GM12878 (cell line): ENCODE results near the gene ATXN1. TPM values are rescaled to one million over a fixed set of nuclear protein-coding genes. Genes with fewer than 3 reads are reported as not detected.

Source experiments
- ATAC-seq: fragments of 200-7000 bp; cut with Tn5 transposase; 3 replicates; pipeline ENCODE4 v1.9.1; 2020; ENCODE audit warnings: mild to moderate bottlenecking, moderate library complexity
- BruUV-seq: library from RNA; stranded (reverse); fragments of 400-500 nt; replicated peaks from 2 replicates; lab custom pipeline; 2021; lab: Mats Ljungman, UMichigan
- CTCF ChIA-PET: fragments of 300-600 bp; sonication (Branson Sonifier 250); formaldehyde crosslinking; extraction: SDS; loops from one replicate; lab custom pipeline; 2021; ENCODE audit warnings: inconsistent platforms; lab: Yijun Ruan, JAX
- POLR2A ChIA-PET: fragments of 350-600 bp; formaldehyde crosslinking; extraction: SDS; loops from one replicate; lab custom pipeline; 2021; ENCODE audit warnings: inconsistent platforms; lab: Charles Lee
- RAD21 ChIA-PET: fragments of 300-600 bp; sonication (Branson Sonifier 250); formaldehyde crosslinking; loops from one replicate; lab custom pipeline; 2023; ENCODE audit warnings: antibody characterized with exemption; ENCODE audit not compliant: unreplicated experiment; lab: Charles Lee
- SMC1A ChIA-PET: fragments of 300-600 bp; sonication (Branson Sonifier 250); formaldehyde crosslinking; loops from one replicate; lab custom pipeline; 2023; ENCODE audit not compliant: unreplicated experiment, uncharacterized antibody; lab: Charles Lee
- DNase-seq: peaks from one replicate; pipeline ENCODE4 v3.0.0-alpha.2; 2011; ENCODE audit warnings: low read depth, low spot score
- FAIRE-seq: peaks from 3 replicates; lab custom pipeline; 2011; peaks lifted over from hg19 to GRCh38; lab: Jason Lieb, UNC
- H2AFZ ChIP-seq: 2 replicates; pipeline ENCODE4 v1.6.0; 2011; ENCODE audit warnings: low read depth, low read length, control low read depth; ENCODE audit not compliant: control insufficient read depth
- H3K27ac ChIP-seq: 2 replicates; pipeline ENCODE4 v1.5.1; 2011; ENCODE audit warnings: control low read depth; ENCODE audit not compliant: control insufficient read depth, insufficient read depth
- H3K27me3 ChIP-seq, 2 experiments: replicated peaks in 1 of 2; 2 replicates each; pipeline versions ENCODE4 v1.6.0 to v1.6.1; 2011; ENCODE audit warnings: low read length in 1 of 2; ENCODE audit not compliant: control insufficient read depth in 2 of 2, insufficient read depth in 2 of 2
- H3K36me3 ChIP-seq, 2 experiments: 2 replicates each; pipeline ENCODE4 v1.5.1; 2011; ENCODE audit warnings: low read length in 1 of 2; ENCODE audit not compliant: control insufficient read depth in 2 of 2, insufficient read depth in 2 of 2
- H3K4me1 ChIP-seq: 2 replicates; pipeline ENCODE4 v1.6.1; 2011; ENCODE audit warnings: mild to moderate bottlenecking, low read length, moderate library complexity, mixed read lengths; ENCODE audit not compliant: control insufficient read depth, insufficient read depth
- H3K4me2 ChIP-seq: 2 replicates; pipeline ENCODE4 v1.6.0; 2011; ENCODE audit warnings: control low read depth; ENCODE audit not compliant: control insufficient read depth, insufficient read depth
- H3K4me3 ChIP-seq: fragments of 200-600 bp; sonication (generic); 2 replicates; pipeline ENCODE4 v1.5.1; 2016
- H3K79me2 ChIP-seq: 2 replicates; pipeline ENCODE4 v1.6.0; 2011; ENCODE audit warnings: low read length; ENCODE audit not compliant: control insufficient read depth, insufficient read depth
- H3K9ac ChIP-seq: 2 replicates; pipeline ENCODE4 v1.8.0; 2011; ENCODE audit warnings: low read length, control low read depth, mixed read lengths; ENCODE audit not compliant: control insufficient read depth, insufficient read depth
- H3K9me3 ChIP-seq: replicated peaks from 3 replicates; pipeline ENCODE4 v1.5.1; 2011; ENCODE audit warnings: mild to moderate bottlenecking, low read length; ENCODE audit not compliant: control insufficient read depth, insufficient read depth
- H4K20me1 ChIP-seq: 2 replicates; pipeline ENCODE4 v1.6.0; 2011; ENCODE audit not compliant: control insufficient read depth, insufficient read depth
- ESRRA ChIP-seq: IDR thresholded peaks from 2 replicates; pipeline ENCODE4 v1.6.1; 2012; ENCODE audit warnings: mild to moderate bottlenecking, low read length, improper control_type of control experiment
- FOS ChIP-seq: IDR thresholded peaks from 3 replicates; pipeline ENCODE4 v1.6.1; 2011; ENCODE audit warnings: borderline replicate concordance; ENCODE audit not compliant: insufficient read length; ENCODE audit errors: extremely low read depth
- NFIC ChIP-seq: IDR thresholded peaks from 2 replicates; pipeline ENCODE4 v1.6.1; 2012; ENCODE audit warnings: low read depth, mild to moderate bottlenecking, inconsistent platforms, low read length, moderate library complexity
- NR2F1 ChIP-seq: fragments of 450-650 bp; conservative IDR thresholded peaks from 2 replicates; pipeline ENCODE4 v1.6.1; 2017; ENCODE audit warnings: mild to moderate bottlenecking
- RELA ChIP-seq: fragments of 450-650 bp; IDR thresholded peaks from 2 replicates; pipeline ENCODE4 v1.8.0; 2014; ENCODE audit warnings: borderline replicate concordance; ENCODE audit not compliant: partially characterized antibody
- SIN3A ChIP-seq: IDR thresholded peaks from 2 replicates; pipeline ENCODE4 v1.6.1; 2012; ENCODE audit warnings: low read depth, low read length, improper control_type of control experiment
- WGBS: methylation state at CpG from one replicate; pipeline ENCODE4 v1.1.6; 2016; ENCODE audit warnings: low lambda C conversion rate; ENCODE audit not compliant: insufficient replicate concordance, insufficient coverage; ENCODE audit errors: missing lambda C conversion rate; 5-methylcytosine and 5-hydroxymethylcytosine counted together
- in situ Hi-C: fragments of 300-500 bp; cut with MboI; formaldehyde crosslinking; loops from 9 replicates; pipeline ENCODE4 v1.14.3; 2018; ENCODE audit warnings: mixed read lengths
- intact Hi-C: fragments of 100-400 bp; cut with micrococcal nuclease; formaldehyde crosslinking; loops from one replicate; pipeline ENCODE4 v1.14.2; 2022; ENCODE audit not compliant: unreplicated experiment
- polyA plus RNA-seq, 11 experiments: library from polyadenylated mRNA; depleted of rRNA in 4 of 11; unstranded in 6 of 11; stranded (reverse) in 5 of 11; fragments of >200 nt; fragmentation: Nextera tagmentation in 4 of 11; fragmentation: Illumina TruSeq in 1 of 11; extraction: Ambion mirVana in 4 of 11; extraction: Trizol in 1 of 11; gene quantifications; 1 replicate in 1 of 11; 2 replicates in 10 of 11; pipeline versions ENCODE4 v1.2.1 to v1.2.3, GENCODE V29; 2011 to 2016; ENCODE audit warnings: inconsistent platforms in 2 of 11, missing spikeins in 2 of 11, low read depth in 1 of 11
- total RNA-seq, 4 experiments: library from RNA; depleted of rRNA in 3 of 4; stranded (reverse); fragments of >200 nt in 3 of 4; fragmentation: Illumina TruSeq in 1 of 4; extraction: Trizol in 1 of 4; gene quantifications; 2 replicates each; pipeline versions ENCODE4 v1.2.1 to v1.2.3, GENCODE V29; 2013 to 2021
- TF ChIP-seq, protein P1 (sequence below): IDR thresholded peaks from 2 replicates; pipeline ENCODE4 v1.6.1; 2011; ENCODE audit warnings: borderline replicate concordance, low read depth, mild to moderate bottlenecking, moderate library complexity, mixed read lengths, low read length; ENCODE audit not compliant: insufficient read depth; ENCODE audit errors: extremely low read length
- TF ChIP-seq, protein P2 (sequence below): IDR thresholded peaks from 2 replicates; pipeline ENCODE4 v1.6.1; 2011; ENCODE audit warnings: low read depth, low read length, improper control_type of control experiment, borderline replicate concordance
- TF ChIP-seq, protein P3 (sequence below): fragments of 450-650 bp; IDR thresholded peaks from 2 replicates; pipeline ENCODE4 v1.6.1; 2016; ENCODE audit warnings: mild to moderate bottlenecking, moderate library complexity, borderline replicate concordance
- TF ChIP-seq, protein P4 (sequence below): fragments of 450-650 bp; IDR thresholded peaks from 2 replicates; pipeline ENCODE4 v1.6.1; 2017; ENCODE audit warnings: mild to moderate bottlenecking, moderate library complexity
- TF ChIP-seq, protein P5 (sequence below): fragments of 450-650 bp; IDR thresholded peaks from 2 replicates; pipeline ENCODE4 v1.6.1; 2017; ENCODE audit warnings: borderline replicate concordance

The ATXN1 gene
- total and polyA plus RNA-seq, 10 of the 15 experiments (the other 5 are each of a cell fraction or from before 2014, with no cell fraction given): 12.2 to 51.2 (median 20.5) TPM

DNA sequence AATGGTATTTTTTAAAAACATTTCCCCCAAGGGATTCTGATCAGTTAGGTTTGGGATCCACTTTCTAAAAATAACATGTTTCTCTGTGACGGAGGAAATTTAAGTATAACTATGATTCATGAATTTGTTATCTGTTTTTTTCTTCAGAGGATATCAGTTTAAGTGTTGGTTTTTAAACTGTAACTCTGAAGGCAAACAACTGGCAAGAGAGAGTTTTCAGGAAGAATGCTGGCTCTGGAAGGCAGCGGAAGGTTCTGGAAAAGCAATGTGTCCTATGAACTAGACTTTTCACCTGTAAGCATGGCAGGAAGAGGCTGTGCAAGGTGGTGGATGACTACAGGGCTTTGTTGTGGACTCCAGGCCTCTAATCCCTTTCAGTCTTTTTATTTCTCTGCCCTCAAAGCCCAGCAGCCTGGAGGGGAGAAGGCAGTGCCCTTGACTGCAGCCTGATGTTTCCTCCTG lies 369.8 kb downstream of the ATXN1 start:
- BruUV-seq: no TSS peak
- H3K9me3 ChIP-seq: no peaks in the 10 kb centered on the region
- DNase-seq (no peak), ATAC-seq (no peak; the same call in 2 of the 3 replicates), FAIRE-seq (no peak)
- no peak overlapping the region for H3K27ac ChIP-seq
- in situ Hi-C loops: no loop called here
- no peak overlapping the region for H2AFZ ChIP-seq
- H3K79me2 ChIP-seq: no peaks in the 10 kb centered on the region; the same call in 1 of the 2 replicates
- no peaks in the 10 kb centered on the region for H3K27me3 ChIP-seq
- ChIA-PET RAD21 (interaction anchor here (0.5 to 1.0 kb wide), 2 partner anchors 42 to 763 kb away, joined by 3 read pairs; no protein-coding TSS in a partner anchor), CTCF (interaction anchor here (0.6 to 1.4 kb wide), 3 partner anchors 9 to 119 kb away, joined by 3 to 4 read pairs (median 4); no protein-coding TSS in a partner anchor), SMC1A (interaction anchor here (1.7 to 1.8 kb wide), 2 partner anchors 16 to 17 kb away, joined by 3 to 5 read pairs; no protein-coding TSS in a partner anchor), POLR2A (no interaction called here)
- H3K4me3 ChIP-seq: no peak overlapping the region
- H4K20me1 ChIP-seq: no peaks in the 10 kb centered on the region
- H3K4me2 ChIP-seq: no peak overlapping the region
- intact Hi-C loops: no loop called here
- H3K9ac ChIP-seq: no peak overlapping the region
- peaks cover 4 to 5% of the 10 kb centered on the region in 2 experiments; a peak in 3 of 4 replicates for H3K36me3 ChIP-seq
- H3K4me1 ChIP-seq: no peaks in the 10 kb centered on the region
- WGBS: 74% methylated on average over 2 of the region's 2 CpGs
- no peak for TF ChIP-seq NR2F1
- no peak for TF ChIP-seq SIN3A
- no peak for TF ChIP-seq FOS
- TF ChIP-seq ESRRA: no peak
- no peak for TF ChIP-seq RELA
- TF ChIP-seq, protein P1, sequence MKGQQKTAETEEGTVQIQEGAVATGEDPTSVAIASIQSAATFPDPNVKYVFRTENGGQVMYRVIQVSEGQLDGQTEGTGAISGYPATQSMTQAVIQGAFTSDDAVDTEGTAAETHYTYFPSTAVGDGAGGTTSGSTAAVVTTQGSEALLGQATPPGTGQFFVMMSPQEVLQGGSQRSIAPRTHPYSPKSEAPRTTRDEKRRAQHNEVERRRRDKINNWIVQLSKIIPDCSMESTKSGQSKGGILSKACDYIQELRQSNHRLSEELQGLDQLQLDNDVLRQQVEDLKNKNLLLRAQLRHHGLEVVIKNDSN: no peak
- TF ChIP-seq, protein P2, sequence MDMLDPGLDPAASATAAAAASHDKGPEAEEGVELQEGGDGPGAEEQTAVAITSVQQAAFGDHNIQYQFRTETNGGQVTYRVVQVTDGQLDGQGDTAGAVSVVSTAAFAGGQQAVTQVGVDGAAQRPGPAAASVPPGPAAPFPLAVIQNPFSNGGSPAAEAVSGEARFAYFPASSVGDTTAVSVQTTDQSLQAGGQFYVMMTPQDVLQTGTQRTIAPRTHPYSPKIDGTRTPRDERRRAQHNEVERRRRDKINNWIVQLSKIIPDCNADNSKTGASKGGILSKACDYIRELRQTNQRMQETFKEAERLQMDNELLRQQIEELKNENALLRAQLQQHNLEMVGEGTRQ: no peak
- TF ChIP-seq NFIC: no peak
- TF ChIP-seq, protein P3, sequence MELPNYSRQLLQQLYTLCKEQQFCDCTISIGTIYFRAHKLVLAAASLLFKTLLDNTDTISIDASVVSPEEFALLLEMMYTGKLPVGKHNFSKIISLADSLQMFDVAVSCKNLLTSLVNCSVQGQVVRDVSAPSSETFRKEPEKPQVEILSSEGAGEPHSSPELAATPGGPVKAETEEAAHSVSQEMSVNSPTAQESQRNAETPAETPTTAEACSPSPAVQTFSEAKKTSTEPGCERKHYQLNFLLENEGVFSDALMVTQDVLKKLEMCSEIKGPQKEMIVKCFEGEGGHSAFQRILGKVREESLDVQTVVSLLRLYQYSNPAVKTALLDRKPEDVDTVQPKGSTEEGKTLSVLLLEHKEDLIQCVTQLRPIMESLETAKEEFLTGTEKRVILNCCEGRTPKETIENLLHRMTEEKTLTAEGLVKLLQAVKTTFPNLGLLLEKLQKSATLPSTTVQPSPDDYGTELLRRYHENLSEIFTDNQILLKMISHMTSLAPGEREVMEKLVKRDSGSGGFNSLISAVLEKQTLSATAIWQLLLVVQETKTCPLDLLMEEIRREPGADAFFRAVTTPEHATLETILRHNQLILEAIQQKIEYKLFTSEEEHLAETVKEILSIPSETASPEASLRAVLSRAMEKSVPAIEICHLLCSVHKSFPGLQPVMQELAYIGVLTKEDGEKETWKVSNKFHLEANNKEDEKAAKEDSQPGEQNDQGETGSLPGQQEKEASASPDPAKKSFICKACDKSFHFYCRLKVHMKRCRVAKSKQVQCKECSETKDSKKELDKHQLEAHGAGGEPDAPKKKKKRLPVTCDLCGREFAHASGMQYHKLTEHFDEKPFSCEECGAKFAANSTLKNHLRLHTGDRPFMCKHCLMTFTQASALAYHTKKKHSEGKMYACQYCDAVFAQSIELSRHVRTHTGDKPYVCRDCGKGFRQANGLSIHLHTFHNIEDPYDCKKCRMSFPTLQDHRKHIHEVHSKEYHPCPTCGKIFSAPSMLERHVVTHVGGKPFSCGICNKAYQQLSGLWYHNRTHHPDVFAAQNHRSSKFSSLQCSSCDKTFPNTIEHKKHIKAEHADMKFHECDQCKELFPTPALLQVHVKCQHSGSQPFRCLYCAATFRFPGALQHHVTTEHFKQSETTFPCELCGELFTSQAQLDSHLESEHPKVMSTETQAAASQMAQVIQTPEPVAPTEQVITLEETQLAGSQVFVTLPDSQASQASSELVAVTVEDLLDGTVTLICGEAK: no peak
- TF ChIP-seq, protein P4, sequence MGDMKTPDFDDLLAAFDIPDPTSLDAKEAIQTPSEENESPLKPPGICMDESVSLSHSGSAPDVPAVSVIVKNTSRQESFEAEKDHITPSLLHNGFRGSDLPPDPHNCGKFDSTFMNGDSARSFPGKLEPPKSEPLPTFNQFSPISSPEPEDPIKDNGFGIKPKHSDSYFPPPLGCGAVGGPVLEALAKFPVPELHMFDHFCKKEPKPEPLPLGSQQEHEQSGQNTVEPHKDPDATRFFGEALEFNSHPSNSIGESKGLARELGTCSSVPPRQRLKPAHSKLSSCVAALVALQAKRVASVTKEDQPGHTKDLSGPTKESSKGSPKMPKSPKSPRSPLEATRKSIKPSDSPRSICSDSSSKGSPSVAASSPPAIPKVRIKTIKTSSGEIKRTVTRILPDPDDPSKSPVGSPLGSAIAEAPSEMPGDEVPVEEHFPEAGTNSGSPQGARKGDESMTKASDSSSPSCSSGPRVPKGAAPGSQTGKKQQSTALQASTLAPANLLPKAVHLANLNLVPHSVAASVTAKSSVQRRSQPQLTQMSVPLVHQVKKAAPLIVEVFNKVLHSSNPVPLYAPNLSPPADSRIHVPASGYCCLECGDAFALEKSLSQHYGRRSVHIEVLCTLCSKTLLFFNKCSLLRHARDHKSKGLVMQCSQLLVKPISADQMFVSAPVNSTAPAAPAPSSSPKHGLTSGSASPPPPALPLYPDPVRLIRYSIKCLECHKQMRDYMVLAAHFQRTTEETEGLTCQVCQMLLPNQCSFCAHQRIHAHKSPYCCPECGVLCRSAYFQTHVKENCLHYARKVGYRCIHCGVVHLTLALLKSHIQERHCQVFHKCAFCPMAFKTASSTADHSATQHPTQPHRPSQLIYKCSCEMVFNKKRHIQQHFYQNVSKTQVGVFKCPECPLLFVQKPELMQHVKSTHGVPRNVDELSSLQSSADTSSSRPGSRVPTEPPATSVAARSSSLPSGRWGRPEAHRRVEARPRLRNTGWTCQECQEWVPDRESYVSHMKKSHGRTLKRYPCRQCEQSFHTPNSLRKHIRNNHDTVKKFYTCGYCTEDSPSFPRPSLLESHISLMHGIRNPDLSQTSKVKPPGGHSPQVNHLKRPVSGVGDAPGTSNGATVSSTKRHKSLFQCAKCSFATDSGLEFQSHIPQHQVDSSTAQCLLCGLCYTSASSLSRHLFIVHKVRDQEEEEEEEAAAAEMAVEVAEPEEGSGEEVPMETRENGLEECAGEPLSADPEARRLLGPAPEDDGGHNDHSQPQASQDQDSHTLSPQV: no peak
- TF ChIP-seq, protein P5, sequence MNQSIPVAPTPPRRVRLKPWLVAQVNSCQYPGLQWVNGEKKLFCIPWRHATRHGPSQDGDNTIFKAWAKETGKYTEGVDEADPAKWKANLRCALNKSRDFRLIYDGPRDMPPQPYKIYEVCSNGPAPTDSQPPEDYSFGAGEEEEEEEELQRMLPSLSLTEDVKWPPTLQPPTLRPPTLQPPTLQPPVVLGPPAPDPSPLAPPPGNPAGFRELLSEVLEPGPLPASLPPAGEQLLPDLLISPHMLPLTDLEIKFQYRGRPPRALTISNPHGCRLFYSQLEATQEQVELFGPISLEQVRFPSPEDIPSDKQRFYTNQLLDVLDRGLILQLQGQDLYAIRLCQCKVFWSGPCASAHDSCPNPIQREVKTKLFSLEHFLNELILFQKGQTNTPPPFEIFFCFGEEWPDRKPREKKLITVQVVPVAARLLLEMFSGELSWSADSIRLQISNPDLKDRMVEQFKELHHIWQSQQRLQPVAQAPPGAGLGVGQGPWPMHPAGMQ: no peak
